ENCODE results near the gene NEUROD6. TPM values are rescaled to one million over a fixed set of nuclear protein-coding genes. Genes with fewer than 3 reads are reported as not detected.

Gene NEUROD6
- total RNA-seq, 2 donors from 2014 or later, result not detected

- H3K27ac ChIP-seq, result no peak overlapping the region
- H3K27me3 ChIP-seq (replicated peaks; ENCODE audit: insufficient read depth), result no peaks in the 10 kb centered on the region
- H3K4me3 ChIP-seq, result no peak overlapping the region
Measured at GRCh38 chr7:31320675-31321074, 19.9 kb downstream of the NEUROD6 start.

GRCh38 chr7:31318313-31318712 is 22.2 kb downstream of the NEUROD6 start:
- Histone ChIP-seq H3K27ac (no peak overlapping the region), H3K27me3 (replicated peaks; ENCODE audit: insufficient read depth) (no peaks in the 10 kb centered on the region), H3K9me3 (no peaks in the 10 kb centered on the region), H3K4me1 (replicated peaks) (no peaks in the 10 kb centered on the region), H3K4me3 (no peak overlapping the region), H3K36me3 (no peaks in the 10 kb centered on the region)
- TF ChIP-seq POLR2A (IDR thresholded peaks at IDR 0.05) (no peak), CTCF (IDR thresholded peaks at IDR 0.05) (no peak), POLR2AphosphoS5 (IDR thresholded peaks at IDR 0.05) (no peak)
- 74% methylated on average over 5 of the region's 5 CpGs for WGBS
- intact Hi-C loops (cut with DNase I), result no loop called here
- no peak for DNase-seq (ENCODE audit: low spot score)

More at GRCh38 chr7:31320675-31321074, 19.9 kb downstream of the NEUROD6 start:
- Histone ChIP-seq H3K9me3 (no peaks in the 10 kb centered on the region), H3K4me1 (replicated peaks) (no peaks in the 10 kb centered on the region), H3K36me3 (no peaks in the 10 kb centered on the region)
- no peak for DNase-seq (ENCODE audit: low spot score)
- TF ChIP-seq POLR2AphosphoS5 (IDR thresholded peaks at IDR 0.05) (no peak), POLR2A (IDR thresholded peaks at IDR 0.05) (no peak), CTCF (IDR thresholded peaks at IDR 0.05) (no peak)
- intact Hi-C loops (cut with DNase I), result no loop called here

GRCh38 chr7:31316876-31317275 is 23.6 kb downstream of the NEUROD6 start:
- no peaks in the 10 kb centered on the region for H3K27me3 ChIP-seq (replicated peaks; ENCODE audit: insufficient read depth)
- H3K4me1 ChIP-seq (replicated peaks), result no peaks in the 10 kb centered on the region
- no peak overlapping the region for H3K4me3 ChIP-seq
- no peaks in the 10 kb centered on the region for H3K36me3 ChIP-seq
- no peaks in the 10 kb centered on the region for H3K9me3 ChIP-seq
- TF ChIP-seq POLR2A (IDR thresholded peaks at IDR 0.05), result no peak
- TF ChIP-seq CTCF (IDR thresholded peaks at IDR 0.05), result no peak
- TF ChIP-seq POLR2AphosphoS5 (IDR thresholded peaks at IDR 0.05), result no peak
- intact Hi-C loops (cut with DNase I), result no loop called here
- WGBS, result 96% methylated on average over 2 of the region's 2 CpGs
- no peak overlapping the region for H3K27ac ChIP-seq
- DNase-seq (ENCODE audit: low spot score), result no peak

- Histone ChIP-seq H3K4me3 (no peak overlapping the region), H3K27me3 (replicated peaks; ENCODE audit: insufficient read depth) (no peaks in the 10 kb centered on the region), H3K27ac (no peak overlapping the region), H3K9me3 (no peaks in the 10 kb centered on the region), H3K36me3 (no peaks in the 10 kb centered on the region), H3K4me1 (replicated peaks) (no peaks in the 10 kb centered on the region)
- WGBS, result 89% methylated on average over 1 of the region's 1 CpG
- intact Hi-C loops (cut with DNase I), result no loop called here
- DNase-seq (ENCODE audit: low spot score), result no peak
- TF ChIP-seq CTCF (IDR thresholded peaks at IDR 0.05) (no peak), POLR2A (IDR thresholded peaks at IDR 0.05) (no peak), POLR2AphosphoS5 (IDR thresholded peaks at IDR 0.05) (no peak)
Measured at GRCh38 chr7:31315758-31316157, 24.8 kb downstream of the NEUROD6 start.

GRCh38 chr7:31314781-31315180 is 25.7 kb downstream of the NEUROD6 start:
- Histone ChIP-seq H3K4me3 (no peak overlapping the region), H3K9me3 (no peaks in the 10 kb centered on the region), H3K4me1 (replicated peaks) (no peaks in the 10 kb centered on the region), H3K27me3 (replicated peaks; ENCODE audit: insufficient read depth) (no peaks in the 10 kb centered on the region), H3K27ac (no peak overlapping the region), H3K36me3 (no peaks in the 10 kb centered on the region)
- no peak for DNase-seq (ENCODE audit: low spot score)
- WGBS, result 67% methylated on average over 4 of the region's 4 CpGs
- intact Hi-C loops (cut with DNase I), result no loop called here
- TF ChIP-seq CTCF (IDR thresholded peaks at IDR 0.05), result no peak
- no peak for TF ChIP-seq POLR2A (IDR thresholded peaks at IDR 0.05)
- no peak for TF ChIP-seq POLR2AphosphoS5 (IDR thresholded peaks at IDR 0.05)
